Umbilical cord (tissue), 2 donors: ENCODE results near the gene IGFBP2. TPM values are rescaled to one million over a fixed set of nuclear protein-coding genes. Genes with fewer than 3 reads are reported as not detected.

Experiments
- DNase-seq: peaks from one replicate; pipeline ENCODE4 v3.0.0-alpha.2; 2015; ENCODE audit warnings: low spot score
- total RNA-seq: library from RNA; depleted of rRNA; stranded (reverse); fragments of >200 nt; gene quantifications from one replicate; pipeline ENCODE4 v1.2.3, GENCODE V29; 2014; ENCODE audit warnings: low replicate concordance; ENCODE audit not compliant: insufficient read depth

IGFBP2 gene
- total RNA-seq, 1 donor from 2014 or later = 150 TPM

- peak; percentile 73 for DNase-seq
These were observed 3.6 kb downstream of the IGFBP2 start for GRCh38 chr2:216636551-216637450.

GRCh38 chr2:216637472-216637871, 4.3 kb downstream of the IGFBP2 start:
- no peak for DNase-seq

GRCh38 chr2:216643986-216644659, 10.9 kb downstream of the IGFBP2 start:
- no peak for DNase-seq

- no peak for DNase-seq
These were observed 11.8 kb downstream of the IGFBP2 start for GRCh38 chr2:216644842-216645635.

GRCh38 chr2:216645636-216645950, 12.4 kb downstream of the IGFBP2 start:
- no peak for DNase-seq

GRCh38 chr2:216646116-216646515, 12.9 kb downstream of the IGFBP2 start:
- DNase-seq = no peak

- no peak for DNase-seq
These were observed 14.9 kb downstream of the IGFBP2 start for GRCh38 chr2:216648105-216648504.

GRCh38 chr2:216649574-216649973, 16.4 kb downstream of the IGFBP2 start:
- no peak for DNase-seq

GRCh38 chr2:216650626-216651257, 17.5 kb downstream of the IGFBP2 start:
- no peak for DNase-seq

- no peak for DNase-seq
These were observed 18.2 kb downstream of the IGFBP2 start for GRCh38 chr2:216651351-216651881.

GRCh38 chr2:216652566-216652965, 19.3 kb downstream of the IGFBP2 start:
- DNase-seq = no peak

GRCh38 chr2:216653093-216653799, 20.0 kb downstream of the IGFBP2 start:
- no peak for DNase-seq

- DNase-seq = peak; percentile 51
These were observed 20.7 kb downstream of the IGFBP2 start for GRCh38 chr2:216653931-216654365.

- no peak for DNase-seq
These were observed 21.4 kb downstream of the IGFBP2 start for GRCh38 chr2:216654528-216655052.

- no peak for DNase-seq
These were observed 24.1 kb downstream of the IGFBP2 start for GRCh38 chr2:216657086-216657855.

- DNase-seq = no peak
These were observed 24.8 kb downstream of the IGFBP2 start for GRCh38 chr2:216657980-216658379.

GRCh38 chr2:216658757-216659156, 25.5 kb downstream of the IGFBP2 start:
- no peak for DNase-seq

GRCh38 chr2:216659276-216659675, 26.1 kb downstream of the IGFBP2 start:
- peak; percentile 80 for DNase-seq

GRCh38 chr2:216660496-216660895, 27.3 kb downstream of the IGFBP2 start:
- no peak for DNase-seq

GRCh38 chr2:216661051-216661450, 27.8 kb downstream of the IGFBP2 start:
- DNase-seq = no peak
